K562 (cell line): ENCODE measurements around the gene RBM7. TPM values are rescaled to one million over a fixed set of nuclear protein-coding genes. Genes with fewer than 3 reads are reported as not detected.

Experiments used
- ATAC-seq: fragments of 200-7000 bp; cut with Tn5 transposase; 3 replicates; pipeline ENCODE4 v1.9.1; 2020; ENCODE audit warnings: moderate library complexity
- BruUV-seq: library from RNA; stranded (reverse); fragments of 400-500 nt; replicated peaks from 2 replicates; lab custom pipeline; 2021; lab: Mats Ljungman, UMichigan
- CTCF ChIA-PET: fragments of 300-600 bp; formaldehyde crosslinking; extraction: SDS; loops from one replicate; lab custom pipeline; 2021; ENCODE audit warnings: low intra/inter-chr PET ratio; lab: Yijun Ruan, JAX
- POLR2A ChIA-PET: fragments of 300-600, 350-650 bp; sonication (Branson Sonifier 250); formaldehyde crosslinking; extraction: SDS; loops from one replicate; lab custom pipeline; 2021; ENCODE audit warnings: antibody characterized with exemption, inconsistent platforms; lab: Yijun Ruan, JAX
- DNase-seq, 4 experiments: peaks; one replicate each; pipeline versions ENCODE4 v3.0.0 to v3.0.0-alpha.2; 2011 to 2018; ENCODE audit warnings: low spot score in 3 of 4, mixed read lengths in 3 of 4; ENCODE audit errors: extremely low read depth in 1 of 4
- FAIRE-seq: peaks from 2 replicates; lab custom pipeline; 2011; peaks lifted over from hg19 to GRCh38; lab: Jason Lieb, UNC
- H2AFZ ChIP-seq: 2 replicates; pipeline ENCODE4 v1.6.0; 2011; ENCODE audit warnings: low read depth, low read length, control low read depth, inconsistent platforms
- H3K27ac ChIP-seq: fragments of 200-600 bp; 3 replicates; pipeline ENCODE4 v1.8.0; 2011; ENCODE audit warnings: low read depth, mild to moderate bottlenecking, control low read depth, inconsistent platforms, low read length, moderate library complexity, mixed read lengths; ENCODE audit errors: extremely low read depth
- H3K27me3 ChIP-seq, 2 experiments: fragments of 300-600 bp in 1 of 2; 2 replicates in 1 of 2; 3 replicates in 1 of 2; pipeline versions ENCODE4 v1.6.0 to v1.8.0; 2011; ENCODE audit warnings: inconsistent platforms in 2 of 2, low read length in 2 of 2, mild to moderate bottlenecking in 1 of 2, mixed read lengths in 1 of 2, moderate library complexity in 1 of 2; ENCODE audit not compliant: control insufficient read depth in 2 of 2, insufficient read depth in 2 of 2
- H3K36me3 ChIP-seq: fragments of 300-600 bp; 3 replicates; pipeline ENCODE4 v1.8.0; 2011; ENCODE audit warnings: mild to moderate bottlenecking, low read length, inconsistent platforms; ENCODE audit not compliant: control insufficient read depth, insufficient read depth
- H3K4me1 ChIP-seq, 2 experiments: fragments of 200-600 bp in 1 of 2; replicated peaks in 1 of 2; 2 replicates in 1 of 2; 3 replicates in 1 of 2; pipeline versions ENCODE4 v1.5.1 to v1.8.0; 2011; ENCODE audit warnings: inconsistent platforms in 2 of 2, low read length in 2 of 2, mild to moderate bottlenecking in 1 of 2, mixed read lengths in 1 of 2, moderate library complexity in 1 of 2; ENCODE audit not compliant: control insufficient read depth in 2 of 2, insufficient read depth in 2 of 2
- H3K4me2 ChIP-seq: 2 replicates; pipeline ENCODE4 v1.6.1; 2011; ENCODE audit warnings: low read length, control low read depth, inconsistent platforms, mixed read lengths; ENCODE audit not compliant: insufficient read depth
- H3K4me3 ChIP-seq: fragments of 200-600 bp; sonication (generic), shearing (Covaris generic); 2 replicates; pipeline ENCODE4 v1.5.1; 2016; ENCODE audit warnings: control low read depth, inconsistent platforms
- H3K79me2 ChIP-seq: fragments of 200-600 bp; 3 replicates; pipeline ENCODE4 v1.8.0; 2011; ENCODE audit warnings: low read length, inconsistent platforms; ENCODE audit not compliant: control insufficient read depth, insufficient read depth
- H3K9ac ChIP-seq, 2 experiments: 2 replicates each; pipeline versions ENCODE4 v1.6.0 to v1.6.1; 2011; ENCODE audit warnings: low read depth in 2 of 2, low read length in 2 of 2, control low read depth in 1 of 2, inconsistent platforms in 1 of 2, mild to moderate bottlenecking in 1 of 2, mixed read lengths in 1 of 2; ENCODE audit not compliant: insufficient read depth in 1 of 2
- H3K9me1 ChIP-seq: one replicate; pipeline ENCODE4 v1.6.0; 2011; ENCODE audit warnings: inconsistent platforms, mild to moderate bottlenecking, low read length, moderate library complexity; ENCODE audit not compliant: control insufficient read depth, insufficient read depth
- H3K9me3 ChIP-seq: replicated peaks from 2 replicates; pipeline ENCODE4 v1.5.1; 2011; ENCODE audit warnings: low read depth, low read length, inconsistent platforms; ENCODE audit not compliant: control insufficient read depth, insufficient read depth
- H4K20me1 ChIP-seq: replicated peaks from 2 replicates; pipeline ENCODE4 v1.6.1; 2011; ENCODE audit warnings: low read length, inconsistent platforms, mixed read lengths; ENCODE audit not compliant: control insufficient read depth, insufficient read depth
- PHB ChIP-seq: fragments of 250-450 bp; sonication (Bioruptor Pico); IDR thresholded peaks from 2 replicates; pipeline ENCODE4 v1.5.0; 2021
- PML ChIP-seq: IDR thresholded peaks from 2 replicates; pipeline ENCODE4 v1.6.1; 2012; ENCODE audit warnings: low read length, inconsistent platforms
- THRB ChIP-seq: fragments of 450-650 bp; formaldehyde crosslinking; conservative IDR thresholded peaks from 2 replicates; pipeline ENCODE4 v1.4.0; 2022; ENCODE audit warnings: mild to moderate bottlenecking, missing genetic modification characterization
- WGBS: fragments of 100-300 bp; shearing (Covaris generic); methylation state at CpG from one replicate; pipeline ENCODE4 v1.1.6; 2016; ENCODE audit warnings: low coverage, mixed read lengths; ENCODE audit not compliant: insufficient coverage; ENCODE audit errors: missing lambda C conversion rate; 5-methylcytosine and 5-hydroxymethylcytosine counted together
- in situ Hi-C: fragments of 300-500 bp; cut with MboI; formaldehyde crosslinking; loops from 4 replicates; pipeline ENCODE4 v1.15.0; 2018; ENCODE audit warnings: inconsistent platforms, mixed read lengths
- intact Hi-C: fragments of 100-400 bp; cut with micrococcal nuclease; formaldehyde crosslinking; loops from 2 replicates; pipeline ENCODE4 v1.14.2; 2022
- polyA plus RNA-seq, 8 experiments: library from polyadenylated mRNA; depleted of rRNA in 4 of 8; stranded (reverse) in 5 of 8; unstranded in 3 of 8; fragments of >200 nt; fragmentation: Nextera tagmentation in 2 of 8; fragmentation: Illumina TruSeq in 1 of 8; extraction: Ambion mirVana in 2 of 8; extraction: Trizol in 1 of 8; gene quantifications; 2 replicates each; pipeline versions ENCODE4 v1.2.1 to v1.2.3, GENCODE V29; 2011 to 2014; ENCODE audit warnings: inconsistent platforms in 1 of 8, missing spikeins in 1 of 8
- total RNA-seq, 7 experiments: library from RNA; depleted of rRNA in 6 of 7; stranded (reverse); fragments of >200 nt in 6 of 7; fragmentation: Illumina TruSeq in 2 of 7; extraction: Trizol in 2 of 7; gene quantifications; 2 replicates each; pipeline versions ENCODE4 v1.2.1 to v1.2.3, GENCODE V29; 2011 to 2021; ENCODE audit warnings: low replicate concordance in 1 of 7

Gene RBM7
- total and polyA plus RNA-seq, 9 of the 15 experiments (the other 6 are each of a cell fraction or from before 2014, with no cell fraction given): 26.0 to 76.8 (median 49.6) TPM

- Histone ChIP-seq H3K9ac (peak overlapping the region in 1 of 2 experiments; percentile 95; a peak in 3 of 4 replicates), H3K4me1 (peaks cover 3 to 25% of the 10 kb centered on the region in 2 experiments), H2AFZ (no peak overlapping the region), H3K27me3 (no peaks in the 10 kb centered on the region), H3K27ac (peak overlapping the region; percentile 16; the same call in 2 of the 3 replicates), H3K4me2 (peak overlapping the region; percentile 97), H4K20me1 (no peaks in the 10 kb centered on the region)
- no TSS peak for BruUV-seq
- no peak for FAIRE-seq
- intact Hi-C loops: loop anchor here (2.0 kb wide), 1 partner anchor 58 kb away; no protein-coding TSS in a partner anchor
- no peak for DNase-seq
- CTCF ChIA-PET: no interaction called here
- TF ChIP-seq PHB (CRISPR knock-in tag) (no peak), THRB (CRISPR knock-in tag) (no peak), PML (0 out of 2 replicates have a peak, but pooled peaks have one; percentile 20)
- TF ChIP-seq, all 486 proteins: peak for 1
- no peaks in the 10 kb centered on the region for H3K9me1 ChIP-seq
- peaks cover 10% of the 10 kb centered on the region for H3K36me3 ChIP-seq
- WGBS: 7% methylated on average over 4 of the region's 4 CpGs
- in situ Hi-C loops: no loop called here
- POLR2A ChIA-PET: interaction anchor here (0.6 to 1.0 kb wide), 4 partner anchors 12 to 76 kb away, joined by 3 read pairs; partner anchors contain the start of gene REXO2
- H3K79me2 ChIP-seq: peaks cover 56% of the 10 kb centered on the region
- H3K9me3 ChIP-seq: no peaks in the 10 kb centered on the region
- H3K4me3 ChIP-seq: peak overlapping the region; percentile 54
- ATAC-seq: no peak
Observed at GRCh38 chr11:114398303-114398920, 2.1 kb upstream of the RBM7 start.
